Right cardiac atrium (tissue), 5 donors: ENCODE results near the gene RIC1. TPM values are rescaled to one million over a fixed set of nuclear protein-coding genes. Genes with fewer than 3 reads are reported as not detected.
"Not testable (repeated sequence)": the region's sequence is repeated elsewhere in the genome, so short reads cannot be mapped to it uniquely, and the experiment has no call there.

Experiments
- ATAC-seq, 2 donors: fragments of 200-7000 bp; cut with Tn5 transposase; one replicate each; pipeline versions ENCODE4 v1.8.0 to v1.9.1; 2020; ENCODE audit warnings: moderate library complexity in 2 of 2, mild to moderate bottlenecking in 1 of 2
- DNase-seq, 3 donors: peaks; one replicate each; pipeline ENCODE4 v3.0.0-alpha.2; 2020
- H3K27ac ChIP-seq: one replicate; pipeline ENCODE4 v1.5.1; 2013; ENCODE audit warnings: mild to moderate bottlenecking, low read length, control low read depth, moderate library complexity
- H3K27me3 ChIP-seq: one replicate; pipeline ENCODE4 v1.6.1; 2013; ENCODE audit not compliant: control insufficient read depth, insufficient read depth
- H3K4me1 ChIP-seq: one replicate; pipeline ENCODE4 v1.6.1; 2013; ENCODE audit warnings: low read length; ENCODE audit not compliant: control insufficient read depth, insufficient read depth
- H3K4me3 ChIP-seq: one replicate; pipeline ENCODE4 v1.5.1; 2013; ENCODE audit warnings: low read length, control low read depth
- H3K9me3 ChIP-seq: one replicate; pipeline ENCODE4 v1.6.1; 2013; ENCODE audit warnings: low read length; ENCODE audit not compliant: control insufficient read depth
- WGBS: extraction: QIAGEN DNeasy Blood & Tissue Kit; methylation state at CpG from one replicate; pipeline ENCODE4 v1.1.7; 2013; 5-methylcytosine and 5-hydroxymethylcytosine counted together
- intact Hi-C, 4 donors: fragments of 100-400 bp; cut with DNase I; formaldehyde crosslinking; loops; one replicate each; pipeline versions ENCODE4 v1.11.0 to v1.14.0; 2022 to 2023
- long read RNA-seq, 4 donors: library from polyadenylated mRNA; unstranded; transcript quantifications; one replicate each; pipeline ENCODE4 v2.0.0, GENCODE V29; 2020 to 2021
- polyA plus RNA-seq: library from polyadenylated mRNA; stranded (reverse); fragments of 200-250 nt; gene quantifications from one replicate; pipeline ENCODE4 v1.2.3, GENCODE V29; 2013
- total RNA-seq, 4 donors: library from RNA; stranded (reverse); fragmentation: NEBNext Ultra II Directional; extraction: Animal tissue kit (Norgen Biotek cat#: 25700); gene quantifications; one replicate each; pipeline ENCODE4 v1.2.1, GENCODE V29; 2021
- donor health status: healthy with polysubstance abuse.
- donor health status: DM: no; HTN: yes; CAD: no.
- donor health status: DM: no; HTN: no; CAD: no.
- donor health status: DM: no; HTN: yes; CAD: no; lungs with severe emphysema.
- donor health status: DM: yes; HTN: yes; CAD: no.

The RIC1 gene
- total RNA-seq (10 to 100 TPM in 3 of 4 donors, 1 to 10 TPM in 1; 10.0 to 11.7 (median 11.4) TPM), polyA plus RNA-seq (3.2 TPM)
- long read RNA-seq, donor 1, full-length matches to known transcripts = 2 of 12 reads
- long read RNA-seq, donor 1, partial matches to known transcripts = 6 of 12 reads
- long read RNA-seq, donor 1, other reads (novel, unspliced or antisense) = 4 of 12 reads
- long read RNA-seq, donor 2, partial matches to known transcripts = 1 of 1 reads
- long read RNA-seq, donor 2, other reads (novel, unspliced or antisense) = 0 of 1 reads
- long read RNA-seq, donor 3, full-length matches to known transcripts = 2 of 14 reads
- long read RNA-seq, donor 3, partial matches to known transcripts = 10 of 14 reads
- long read RNA-seq, donor 3, other reads (novel, unspliced or antisense) = 2 of 14 reads
- long read RNA-seq, donor 4, full-length matches to known transcripts = 3 of 5 reads
- long read RNA-seq, donor 4, partial matches to known transcripts = 2 of 5 reads
- long read RNA-seq, donor 4, other reads (novel, unspliced or antisense) = 0 of 5 reads

GRCh38 chr9:5628530-5629311 is at the start of gene RIC1:
Gene RIC1 (plus strand): TSS chr9:5629107. CDS start chr9:5629310, 203 bp downstream.
- Histone ChIP-seq H3K9me3 (no peaks in the 10 kb centered on the region), H3K4me1 (no peaks in the 10 kb centered on the region), H3K4me3 (peak within 1 kb of the TSS; percentile 78), H3K27me3 (no peaks in the 10 kb centered on the region), H3K27ac (peak within 1 kb of the TSS; percentile 99)
- DNase-seq = peak; percentile 93 to 97 (median 97)
- under 1% methylated on average over 84 of the region's 84 CpGs for WGBS
- intact Hi-C loops = no loop called here
- ATAC-seq = peak; percentile 97

- Histone ChIP-seq H3K9me3 (no peaks in the 10 kb centered on the region), H3K27ac (no peak overlapping the region), H3K27me3 (no peaks in the 10 kb centered on the region), H3K4me1 (peaks cover 4% of the 10 kb centered on the region), H3K4me3 (no peak overlapping the region)
- DNase-seq (no peak), ATAC-seq (no peak)
- 88% methylated on average over 1 of the region's 1 CpG for WGBS
- intact Hi-C loops = loop anchor here in 1 of 4 donors (10.0 kb wide), 1 partner anchor 75 kb away; no protein-coding TSS in a partner anchor
These were observed 49.0 kb upstream of the RIC1 start for GRCh38 chr9:5579881-5580280.

GRCh38 chr9:5580650-5581049 is 48.3 kb upstream of the RIC1 start:
- no peak for DNase-seq
- H3K27ac ChIP-seq = no peak overlapping the region
- ATAC-seq = no peak
- H3K4me1 ChIP-seq = peaks cover 4% of the 10 kb centered on the region
- H3K27me3 ChIP-seq = no peaks in the 10 kb centered on the region
- intact Hi-C loops = loop anchor here in 1 of 4 donors (10.0 kb wide), 1 partner anchor 76 kb away; no protein-coding TSS in a partner anchor
- no peaks in the 10 kb centered on the region for H3K9me3 ChIP-seq
- 88% methylated on average over 3 of the region's 3 CpGs for WGBS
- H3K4me3 ChIP-seq = no peak overlapping the region

- ATAC-seq, H3K4me3 ChIP-seq, DNase-seq, H3K27me3 ChIP-seq, H3K4me1 ChIP-seq, H3K27ac ChIP-seq, H3K9me3 ChIP-seq: not testable (repeated sequence)
- 96% methylated on average over 2 of the region's 2 CpGs for WGBS
- intact Hi-C loops = loop anchor here in 1 of 4 donors (10.0 kb wide), 1 partner anchor 77 kb away; no protein-coding TSS in a partner anchor
These were observed 47.2 kb upstream of the RIC1 start for GRCh38 chr9:5581706-5582105.

GRCh38 chr9:5582835-5583195 is 46.1 kb upstream of the RIC1 start:
- ATAC-seq (peak; percentile 80 to 84), DNase-seq (peak in 2 of 3 donors; percentile 43 to 81)
- intact Hi-C loops = loop anchor here in 1 of 4 donors (10.0 kb wide), 1 partner anchor 78 kb away; no protein-coding TSS in a partner anchor
- H3K27ac ChIP-seq = no peak overlapping the region
- WGBS = 20% methylated on average over 2 of the region's 2 CpGs
- H3K27me3 ChIP-seq = no peaks in the 10 kb centered on the region
- H3K9me3 ChIP-seq = no peaks in the 10 kb centered on the region
- no peak overlapping the region for H3K4me3 ChIP-seq
- H3K4me1 ChIP-seq = peaks cover 4% of the 10 kb centered on the region

GRCh38 chr9:5586391-5586802 is 42.5 kb upstream of the RIC1 start:
- no peak for ATAC-seq
- no peak for DNase-seq
- H3K9me3 ChIP-seq = no peaks in the 10 kb centered on the region
- H3K27ac ChIP-seq = no peak overlapping the region
- no peaks in the 10 kb centered on the region for H3K4me1 ChIP-seq
- H3K4me3 ChIP-seq = no peak overlapping the region
- intact Hi-C loops = loop anchor here in 2 of 4 donors (5.0 to 10.0 kb wide), 3 partner anchors 82 to 394 kb away; no protein-coding TSS in a partner anchor
- H3K27me3 ChIP-seq = no peaks in the 10 kb centered on the region

GRCh38 chr9:5587024-5587423 is 41.9 kb upstream of the RIC1 start:
- H3K4me3 ChIP-seq = no peak overlapping the region
- DNase-seq = no peak
- H3K27me3 ChIP-seq = no peaks in the 10 kb centered on the region
- 93% methylated on average over 1 of the region's 1 CpG for WGBS
- no peak overlapping the region for H3K27ac ChIP-seq
- H3K4me1 ChIP-seq = no peaks in the 10 kb centered on the region
- ATAC-seq = no peak
- H3K9me3 ChIP-seq = no peaks in the 10 kb centered on the region
- intact Hi-C loops = loop anchor here in 2 of 4 donors (5.0 to 10.0 kb wide), 3 partner anchors 82 to 395 kb away; no protein-coding TSS in a partner anchor

GRCh38 chr9:5592231-5592630 is 36.7 kb upstream of the RIC1 start:
- Histone ChIP-seq H3K4me3 (no peak overlapping the region), H3K27ac (no peak overlapping the region), H3K4me1 (no peaks in the 10 kb centered on the region), H3K27me3 (no peaks in the 10 kb centered on the region), H3K9me3 (no peaks in the 10 kb centered on the region)
- 77% methylated on average over 3 of the region's 3 CpGs for whole genome bisulfite sequencing
- DNase-seq (no peak), ATAC-seq (no peak)
- intact Hi-C loops = loop anchor here in 3 of 4 donors (5.0 to 10.0 kb wide), 7 partner anchors 140 to 847 kb away; partner anchors contain the start of genes AK3 (in 1 of the 3), CD274 (in 1 of the 3), JAK2 (in 1 of the 3) and PLGRKT (in 1 of the 3)

GRCh38 chr9:5592904-5593303 is 36.0 kb upstream of the RIC1 start:
- no peak for ATAC-seq
- 91% methylated on average over 5 of the region's 5 CpGs for WGBS
- intact Hi-C loops = loop anchor here in 3 of 4 donors (5.0 to 10.0 kb wide), 7 partner anchors 141 to 848 kb away; partner anchors contain the start of genes AK3 (in 1 of the 3), CD274 (in 1 of the 3), JAK2 (in 1 of the 3) and PLGRKT (in 1 of the 3)

GRCh38 chr9:5593904-5594303 is 35.0 kb upstream of the RIC1 start:
- H3K9me3 ChIP-seq = no peaks in the 10 kb centered on the region
- 81% methylated on average over 2 of the region's 2 CpGs for WGBS
- intact Hi-C loops = loop anchor here in 3 of 4 donors (5.0 to 10.0 kb wide), 7 partner anchors 142 to 849 kb away; partner anchors contain the start of genes AK3 (in 1 of the 3), CD274 (in 1 of the 3), JAK2 (in 1 of the 3) and PLGRKT (in 1 of the 3)
- ATAC-seq (no peak), DNase-seq (no peak)
- H3K27me3 ChIP-seq = no peaks in the 10 kb centered on the region
- no peaks in the 10 kb centered on the region for H3K4me1 ChIP-seq
- H3K4me3 ChIP-seq = no peak overlapping the region
- no peak overlapping the region for H3K27ac ChIP-seq

More at GRCh38 chr9:5592904-5593303, 36.0 kb upstream of the RIC1 start:
- H3K27ac ChIP-seq = no peak overlapping the region
- no peak overlapping the region for H3K4me3 ChIP-seq
- H3K4me1 ChIP-seq = no peaks in the 10 kb centered on the region
- no peak for DNase-seq
- H3K27me3 ChIP-seq = no peaks in the 10 kb centered on the region
- H3K9me3 ChIP-seq = no peaks in the 10 kb centered on the region
